GM18951 (cell line): ENCODE measurements around the gene NUP210.

Source experiments
- POLR2A ChIP-seq: IDR thresholded peaks from 4 replicates; pipeline ENCODE4 v1.6.1; 2011; ENCODE audit warnings: mild to moderate bottlenecking; ENCODE audit not compliant: insufficient read length, insufficient read depth; ENCODE audit errors: extremely low read depth
- in situ Hi-C: fragments of 300-500 bp; cut with MboI; formaldehyde crosslinking; loops from one replicate; pipeline ENCODE4 v1.12.0; 2022; ENCODE audit warnings: low sequenced_read_pairs, mixed read lengths, inconsistent platforms; ENCODE audit not compliant: unreplicated experiment

NUP210 gene

GRCh38 chr3:13281507-13282357 lies 138.4 kb downstream of the NUP210 start:
- in situ Hi-C loops: no loop called here
- TF ChIP-seq POLR2A: no peak

GRCh38 chr3:13280811-13281506 lies 139.2 kb downstream of the NUP210 start:
- in situ Hi-C loops: no loop called here
- TF ChIP-seq POLR2A: no peak

GRCh38 chr3:13280122-13280790 lies 139.9 kb downstream of the NUP210 start:
- in situ Hi-C loops: no loop called here

GRCh38 chr3:13279532-13279910 lies 140.6 kb downstream of the NUP210 start:
- in situ Hi-C loops: no loop called here
- no peak for TF ChIP-seq POLR2A

More at GRCh38 chr3:13280122-13280790, 139.9 kb downstream of the NUP210 start:
- no peak for TF ChIP-seq POLR2A

- no peak for TF ChIP-seq POLR2A
Measured at GRCh38 chr3:13278783-13279531, 141.2 kb downstream of the NUP210 start.

GRCh38 chr3:13277860-13278531 lies 142.1 kb downstream of the NUP210 start:
- in situ Hi-C loops: no loop called here
- TF ChIP-seq POLR2A: no peak

More at GRCh38 chr3:13278783-13279531, 141.2 kb downstream of the NUP210 start:
- in situ Hi-C loops: no loop called here

GRCh38 chr3:13277196-13277813 lies 142.8 kb downstream of the NUP210 start:
- TF ChIP-seq POLR2A: no peak
- in situ Hi-C loops: no loop called here

GRCh38 chr3:13276438-13277195 lies 143.5 kb downstream of the NUP210 start:
- in situ Hi-C loops: no loop called here
- no peak for TF ChIP-seq POLR2A

- in situ Hi-C loops: no loop called here
- TF ChIP-seq POLR2A: no peak
Measured at GRCh38 chr3:13275376-13276005, 144.6 kb downstream of the NUP210 start.

- in situ Hi-C loops: no loop called here
Measured at GRCh38 chr3:13274551-13275332, 145.4 kb downstream of the NUP210 start.

More at GRCh38 chr3:13274551-13275332, 145.4 kb downstream of the NUP210 start:
- no peak for TF ChIP-seq POLR2A
